Hindlimb muscle (tissue), 1 donor: ENCODE measurements around the gene TTBK2. TPM values are rescaled to one million over a fixed set of nuclear protein-coding genes. Genes with fewer than 3 reads are reported as not detected.
A peak's percentile ranks its signal among the peaks of the same experiment; 100 is the strongest.
"Not testable (repeated sequence)": the region's sequence is repeated elsewhere in the genome, so short reads cannot be mapped to it uniquely, and the experiment has no call there.

Source experiments
- DNase-seq: peaks from one replicate; pipeline ENCODE4 v3.0.0-alpha.2; 2013
- polyA plus RNA-seq: library from polyadenylated mRNA; unstranded; fragments of 120-200 nt; gene quantifications from one replicate; pipeline ENCODE4 v1.2.1, GENCODE V29; 2013; ENCODE audit not compliant: insufficient read length

TTBK2 gene
- polyA plus RNA-seq, 1 donor: 15.5 TPM

GRCh38 chr15:42820811-42821210, 99.8 kb downstream of the TTBK2 start:
- DNase-seq: no peak

GRCh38 chr15:42819786-42820185, 100.8 kb downstream of the TTBK2 start:
- DNase-seq: no peak

GRCh38 chr15:42811433-42811832, 109.1 kb downstream of the TTBK2 start:
- no peak for DNase-seq

DNA sequence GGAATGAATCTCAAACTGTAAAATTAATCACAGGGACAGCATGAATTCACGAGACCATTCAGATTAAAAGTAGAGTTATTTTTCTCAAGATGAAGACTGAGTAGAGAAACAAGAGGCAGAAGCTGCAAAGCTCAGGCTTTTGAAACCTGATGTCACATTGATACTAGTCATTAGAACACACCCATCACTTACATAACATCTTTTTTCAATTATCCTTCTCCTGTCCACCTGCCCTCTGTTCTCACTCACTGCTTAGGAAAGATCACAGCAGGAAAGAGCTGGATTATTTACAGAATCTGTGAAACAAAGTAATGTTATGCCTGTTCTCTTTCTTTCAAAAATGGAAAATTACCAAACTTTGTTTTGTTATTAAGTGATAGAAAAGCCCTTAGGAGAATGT, 111.7 kb downstream of the TTBK2 start:
- no peak for DNase-seq

DNA sequence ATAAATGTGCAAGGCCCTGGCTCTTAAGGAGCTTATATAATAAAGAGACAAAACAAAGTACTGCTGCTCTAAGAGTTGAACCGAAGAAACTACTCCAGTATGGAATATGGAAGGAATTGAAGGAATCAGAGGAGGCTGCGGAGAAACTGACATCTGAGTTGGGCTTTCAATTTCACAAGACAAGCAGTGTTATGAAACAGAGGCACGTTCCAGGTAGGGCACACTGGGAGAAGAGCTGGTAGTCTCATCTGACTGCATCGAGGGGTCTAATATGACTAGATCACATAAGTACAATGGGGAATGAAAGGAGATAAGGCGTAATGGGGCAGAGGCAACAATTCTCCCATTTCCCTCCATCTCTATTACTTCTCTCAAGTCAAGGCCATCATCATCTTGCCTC, 115.3 kb downstream of the TTBK2 start:
- DNase-seq: no peak

DNA sequence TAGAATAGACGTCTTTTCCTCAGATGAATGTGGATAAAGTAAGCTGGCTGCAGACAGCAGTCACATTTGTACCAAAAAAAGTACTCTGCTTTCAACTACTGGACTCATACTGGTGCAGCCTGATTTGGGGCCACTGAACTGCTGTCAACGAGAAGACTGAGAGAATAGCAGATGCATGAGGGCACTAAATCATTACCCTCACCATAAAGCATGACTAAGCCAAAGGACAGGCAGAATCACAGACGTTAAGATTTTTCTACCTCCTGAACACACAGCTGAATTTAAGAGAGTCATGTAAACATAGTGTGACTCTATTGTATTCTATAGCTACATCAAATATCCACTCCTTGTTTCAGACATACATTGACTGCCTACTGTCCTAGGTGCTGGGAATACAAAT, 115.8 kb downstream of the TTBK2 start:
- DNase-seq: no peak

- DNase-seq: no peak
These were observed 117.1 kb downstream of the TTBK2 start for GRCh38 chr15:42803436-42803835.

DNA sequence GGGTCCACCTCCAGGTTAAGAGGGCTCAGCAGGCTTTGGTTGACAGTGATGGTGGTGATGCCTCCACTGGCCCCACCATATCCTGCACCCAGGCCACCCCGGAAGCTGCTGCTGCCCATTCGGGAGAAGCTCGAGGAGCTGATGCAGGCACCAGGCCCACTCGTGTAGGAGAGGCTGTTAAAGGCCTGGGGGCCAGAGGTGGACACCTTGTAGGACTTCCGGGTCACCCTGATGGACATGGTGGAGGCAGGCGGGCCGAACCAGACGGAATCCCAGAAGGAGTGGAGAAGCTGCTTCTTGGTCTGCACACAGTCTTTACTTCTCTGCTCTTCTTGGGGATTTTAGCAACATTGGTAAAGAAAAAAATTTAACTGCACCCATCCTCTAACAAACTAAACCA, 118.4 kb downstream of the TTBK2 start:
- DNase-seq: no peak

- no peak for DNase-seq
These were observed 119.7 kb downstream of the TTBK2 start for GRCh38 chr15:42800731-42801474.

- DNase-seq: no peak
These were observed 121.8 kb downstream of the TTBK2 start for GRCh38 chr15:42798802-42799201.

DNA sequence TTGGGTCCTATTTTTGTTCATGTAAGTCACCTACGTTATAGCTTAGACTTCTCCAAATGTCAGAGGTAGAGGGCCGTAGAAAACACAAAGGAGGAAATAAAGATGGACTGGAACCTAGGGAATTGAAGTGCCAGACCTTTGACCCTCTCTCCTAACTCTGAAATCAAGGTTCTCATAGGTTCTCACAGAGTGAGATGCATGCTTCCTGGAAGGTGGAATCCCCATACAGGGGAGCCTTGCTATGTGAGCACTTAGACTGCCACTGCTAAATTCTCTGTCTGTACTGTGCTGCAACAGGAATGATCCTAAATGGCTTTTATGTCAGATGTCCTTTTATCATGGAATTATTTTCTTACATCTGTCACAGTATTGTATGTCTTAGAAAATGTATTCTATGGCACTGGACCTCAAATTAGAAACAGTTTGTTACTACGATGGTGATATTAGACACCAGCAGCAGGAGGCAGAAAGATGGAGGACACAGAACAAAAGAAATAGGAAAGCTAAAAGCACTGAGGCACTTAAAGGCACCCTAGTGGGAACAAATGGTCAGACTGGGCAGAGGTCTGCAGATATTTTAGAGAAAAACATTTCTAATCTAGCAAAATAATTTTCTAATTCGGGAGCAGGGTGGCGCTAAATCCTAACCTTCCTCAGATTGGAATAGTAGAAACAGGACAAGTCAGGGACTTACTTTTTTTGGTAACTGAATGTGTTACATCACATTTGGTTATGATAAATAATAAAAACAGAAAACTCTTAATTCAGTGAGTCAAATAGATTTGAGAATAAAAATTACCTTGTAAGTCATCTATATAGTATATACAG, 123.4 kb downstream of the TTBK2 start:
- no peak for DNase-seq

DNA sequence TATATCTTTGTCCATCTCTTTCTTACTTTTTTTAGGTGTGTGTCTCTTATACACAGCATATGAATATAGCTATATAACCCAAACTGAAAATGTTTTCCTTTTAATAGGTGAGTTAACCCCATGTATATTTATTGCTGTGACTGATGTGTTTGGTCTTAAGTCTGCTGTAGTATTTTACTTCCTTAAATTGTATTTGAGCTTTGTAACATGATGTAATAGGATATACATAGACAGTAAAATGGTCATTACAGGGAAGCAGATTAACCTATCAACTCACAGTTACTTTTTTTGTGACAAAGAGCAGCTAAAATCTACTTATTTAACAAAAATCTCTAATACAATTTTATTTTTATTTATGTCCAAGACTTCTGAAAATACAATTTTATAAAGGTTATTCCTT, 131.9 kb downstream of the TTBK2 start:
- DNase-seq: no peak

DNA sequence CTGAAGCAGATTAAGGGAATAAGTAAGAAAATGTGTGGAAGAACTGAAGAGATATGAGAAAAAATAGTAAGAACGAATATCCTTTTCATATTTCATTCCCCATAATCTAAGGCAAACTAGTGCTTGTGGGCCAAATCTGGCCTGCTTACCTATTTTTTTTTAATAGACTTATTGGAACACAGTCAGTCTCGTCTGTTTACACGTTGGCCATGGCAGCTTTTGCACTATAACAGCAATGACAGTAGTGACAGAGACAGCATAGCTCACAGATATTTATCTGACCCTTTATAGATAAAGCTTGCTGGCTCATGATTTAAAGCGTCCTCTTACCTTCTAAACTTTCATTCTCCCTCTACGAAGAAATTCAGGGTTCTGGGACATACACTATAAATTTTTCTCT, 133.6 kb downstream of the TTBK2 start:
- no peak for DNase-seq

- no peak for DNase-seq
These were observed 135.0 kb downstream of the TTBK2 start for GRCh38 chr15:42785569-42785968.

DNA sequence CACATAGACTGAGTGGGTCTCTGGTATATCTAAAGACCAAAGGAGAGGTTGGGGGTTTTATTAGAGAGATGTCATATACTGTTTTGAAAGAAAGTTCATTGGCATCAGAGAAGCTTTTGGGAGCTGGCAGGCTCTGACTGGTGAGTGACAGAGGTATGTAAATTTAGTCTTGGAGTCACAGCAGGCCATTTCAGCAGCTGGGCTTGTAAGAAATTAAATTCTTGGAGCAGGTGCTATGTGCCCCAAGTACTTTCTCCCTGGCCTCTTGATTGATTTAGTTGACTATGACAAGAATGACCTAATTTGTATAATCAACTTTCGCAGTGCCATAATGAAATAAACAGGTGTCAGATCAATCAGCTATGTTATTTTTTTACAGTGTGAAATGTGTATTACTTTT, 135.9 kb downstream of the TTBK2 start:
- DNase-seq: no peak

DNA sequence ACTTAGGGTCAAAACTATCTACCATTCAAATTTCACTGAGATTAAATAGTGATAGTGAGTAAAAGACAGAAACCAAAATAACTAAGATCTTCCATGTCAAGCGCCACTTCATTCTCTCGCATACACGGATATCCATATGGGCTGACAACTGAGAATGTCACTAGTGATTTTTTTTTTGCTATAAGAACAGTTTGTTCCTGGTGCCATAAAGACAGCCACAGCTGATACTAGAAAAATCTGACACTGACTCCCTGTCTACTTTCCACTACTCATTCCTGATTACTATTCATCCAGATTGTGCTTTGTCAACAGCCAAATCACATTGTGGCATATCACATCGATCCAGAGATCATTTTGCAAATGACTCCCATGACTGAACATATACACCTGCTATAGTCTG, 137.9 kb downstream of the TTBK2 start:
- no peak for DNase-seq

- DNase-seq: no peak
These were observed 145.2 kb downstream of the TTBK2 start for GRCh38 chr15:42775416-42775815.

DNA sequence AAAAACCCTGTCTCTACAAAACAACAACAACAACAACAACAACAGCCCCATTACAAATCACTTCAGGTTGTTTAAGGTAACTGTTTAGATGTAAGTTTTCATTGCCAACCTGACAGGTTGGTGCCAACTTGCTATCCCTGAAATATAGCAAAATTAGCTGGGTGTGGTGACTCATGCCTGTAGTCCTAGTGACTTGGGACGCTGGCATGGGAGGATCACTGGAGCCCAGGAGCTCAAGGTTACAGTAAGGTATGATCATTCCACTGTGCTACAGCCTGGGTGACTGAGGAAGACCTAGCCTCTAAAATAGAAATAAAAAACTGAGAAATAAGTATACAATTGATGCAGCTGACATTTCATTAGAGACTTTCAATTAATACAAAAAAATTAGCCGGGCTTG, 147.7 kb downstream of the TTBK2 start:
- no peak for DNase-seq

DNA sequence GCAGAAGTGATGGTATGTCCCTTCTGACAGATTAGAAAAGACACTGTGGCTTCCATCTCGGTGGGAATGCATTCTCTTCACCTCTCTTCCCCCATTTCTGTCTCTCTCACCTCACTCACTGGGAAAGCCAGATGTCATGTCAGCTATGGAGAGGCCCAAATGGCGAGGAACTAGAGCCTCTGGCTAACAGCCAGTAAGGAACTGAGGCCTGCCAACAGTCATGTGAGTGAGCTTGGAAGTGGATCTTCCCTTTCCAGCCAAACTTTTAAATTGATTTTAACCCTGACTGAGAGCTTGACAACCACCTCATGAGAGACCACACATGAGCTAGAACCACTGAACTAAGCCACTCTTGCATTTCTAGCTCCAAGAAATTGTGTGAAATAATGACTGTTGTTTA, 148.4 kb downstream of the TTBK2 start:
- DNase-seq: peak; percentile 30

DNA sequence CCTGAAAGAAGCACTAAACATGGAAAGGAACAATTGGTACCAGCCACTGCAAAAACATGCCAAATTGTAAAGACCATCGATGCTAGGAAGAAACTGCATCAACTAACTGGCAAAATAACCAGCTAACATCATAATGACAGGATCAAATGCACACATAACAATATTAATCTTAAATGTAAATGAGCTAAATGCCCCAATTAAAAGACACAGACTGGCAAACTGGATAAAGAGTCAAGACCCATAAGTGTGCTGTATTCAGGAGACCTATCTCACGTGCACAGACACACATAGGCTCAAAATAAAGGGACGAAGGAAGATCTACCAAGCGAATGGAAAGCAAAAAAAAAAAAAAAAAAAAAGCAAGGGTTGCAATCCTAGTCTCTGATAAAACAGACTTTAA, 154.5 kb downstream of the TTBK2 start:
- not testable (repeated sequence) for DNase-seq

DNA sequence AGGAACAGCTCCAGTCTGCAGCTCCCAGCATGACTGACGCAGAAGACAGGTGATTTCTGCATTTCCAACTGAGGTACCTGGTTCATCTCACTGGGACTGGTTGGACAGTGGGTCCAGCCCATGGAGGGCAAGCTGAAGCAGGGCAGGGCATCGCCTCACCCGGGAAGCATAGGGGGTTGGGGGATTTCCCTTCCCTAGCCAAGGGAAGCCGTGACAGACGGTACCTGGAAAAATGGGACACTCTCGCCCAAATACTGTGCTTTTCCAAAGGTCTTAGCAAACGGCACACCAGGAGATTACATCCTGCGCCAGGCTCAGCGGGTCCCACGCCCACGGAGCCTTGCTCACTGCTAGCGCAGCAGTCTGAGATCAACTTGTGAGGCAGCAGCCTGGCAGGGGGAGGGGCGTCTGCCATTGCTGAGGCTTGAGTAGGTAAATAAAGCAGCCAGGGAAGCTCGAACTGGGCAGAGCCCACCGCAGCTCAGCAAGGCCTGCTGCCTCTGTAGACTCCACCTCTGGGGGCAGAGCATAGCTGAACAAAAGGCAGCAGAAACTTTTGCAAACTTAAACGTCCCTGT, 156.3 kb downstream of the TTBK2 start:
- not testable (repeated sequence) for DNase-seq

DNA sequence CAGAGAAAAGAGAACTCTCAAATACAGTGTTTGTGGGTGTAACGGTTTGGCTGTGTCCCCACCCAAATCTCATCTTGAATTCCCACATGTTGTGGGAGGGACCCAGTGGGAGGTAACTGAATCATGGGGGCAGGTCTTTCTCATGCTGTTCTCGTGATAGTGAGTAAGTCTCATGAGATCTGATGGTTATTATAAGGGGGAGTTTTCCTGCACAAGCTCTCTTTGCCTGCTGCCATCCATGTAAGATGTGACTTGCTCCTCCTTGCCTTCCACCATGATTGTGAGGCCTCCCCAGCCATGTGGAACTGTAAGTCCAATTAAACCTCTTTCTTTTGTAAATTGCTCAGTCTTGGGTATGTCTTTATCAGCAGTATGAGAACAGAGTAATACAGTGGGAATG, 158.8 kb downstream of the TTBK2 start:
- DNase-seq: not testable (repeated sequence)

DNA sequence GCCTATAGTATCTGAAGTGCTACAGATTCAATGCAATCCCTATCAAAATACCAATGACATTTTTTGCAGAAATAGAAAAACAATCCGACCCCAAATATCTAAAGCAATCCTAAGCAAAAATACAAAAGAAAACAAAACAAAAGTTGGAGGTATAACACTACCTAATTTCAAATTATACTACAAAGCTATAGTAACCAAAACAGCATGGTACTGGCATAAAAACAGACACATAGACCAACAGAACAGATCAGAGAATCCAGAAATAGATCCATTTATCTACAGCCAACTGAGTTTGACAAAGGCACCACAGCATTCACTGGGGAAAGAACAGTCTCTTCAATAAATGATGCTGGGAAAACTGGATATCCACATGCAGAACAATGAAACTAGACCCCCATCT, 159.8 kb downstream of the TTBK2 start:
- no peak for DNase-seq

GRCh38 chr15:42759093-42759492, 161.5 kb downstream of the TTBK2 start:
- DNase-seq: no peak
